ENCODE results near the gene MROH2B.

MROH2B gene

GRCh38 chr5:40973364-40974004, 97.7 kb downstream of the MROH2B start:
- Mint-ChIP-seq H3K4me3 (no peak overlapping the region), H3K27ac (no peak overlapping the region), H3K9me3 (no peaks in the 10 kb centered on the region), H3K4me1 (ENCODE audit: low read depth) (no peaks in the 10 kb centered on the region), H3K36me3 (ENCODE audit: low read depth) (no peaks in the 10 kb centered on the region), H3K27me3 (ENCODE audit: low read depth) (no peaks in the 10 kb centered on the region)
- no peak for DNase-seq (ENCODE audit: low spot score)

GRCh38 chr5:40972434-40972833, 98.7 kb downstream of the MROH2B start:
- Mint-ChIP-seq H3K9me3 (no peaks in the 10 kb centered on the region), H3K4me1 (ENCODE audit: low read depth) (no peaks in the 10 kb centered on the region), H3K27ac (no peak overlapping the region), H3K27me3 (ENCODE audit: low read depth) (no peaks in the 10 kb centered on the region), H3K4me3 (no peak overlapping the region), H3K36me3 (ENCODE audit: low read depth) (no peaks in the 10 kb centered on the region)
- no peak for DNase-seq (ENCODE audit: low spot score)

- no peaks in the 10 kb centered on the region for H3K36me3 Mint-ChIP-seq (ENCODE audit: low read depth)
- H3K4me1 Mint-ChIP-seq (ENCODE audit: low read depth) = no peaks in the 10 kb centered on the region
- no peak for DNase-seq (ENCODE audit: low spot score)
- H3K27me3 Mint-ChIP-seq (ENCODE audit: low read depth) = no peaks in the 10 kb centered on the region
- no peaks in the 10 kb centered on the region for H3K9me3 Mint-ChIP-seq
- no peak overlapping the region for H3K27ac Mint-ChIP-seq
- no peak overlapping the region for H3K4me3 Mint-ChIP-seq
Measured at GRCh38 chr5:40962207-40962955, 108.8 kb downstream of the MROH2B start.

- Mint-ChIP-seq H3K4me3 (no peak overlapping the region), H3K27me3 (ENCODE audit: low read depth) (no peaks in the 10 kb centered on the region), H3K9me3 (no peaks in the 10 kb centered on the region), H3K36me3 (ENCODE audit: low read depth) (no peaks in the 10 kb centered on the region), H3K27ac (no peak overlapping the region), H3K4me1 (ENCODE audit: low read depth) (no peaks in the 10 kb centered on the region)
- no peak for DNase-seq (ENCODE audit: low spot score)
Measured at GRCh38 chr5:40960037-40960436, 111.1 kb downstream of the MROH2B start.

DNA sequence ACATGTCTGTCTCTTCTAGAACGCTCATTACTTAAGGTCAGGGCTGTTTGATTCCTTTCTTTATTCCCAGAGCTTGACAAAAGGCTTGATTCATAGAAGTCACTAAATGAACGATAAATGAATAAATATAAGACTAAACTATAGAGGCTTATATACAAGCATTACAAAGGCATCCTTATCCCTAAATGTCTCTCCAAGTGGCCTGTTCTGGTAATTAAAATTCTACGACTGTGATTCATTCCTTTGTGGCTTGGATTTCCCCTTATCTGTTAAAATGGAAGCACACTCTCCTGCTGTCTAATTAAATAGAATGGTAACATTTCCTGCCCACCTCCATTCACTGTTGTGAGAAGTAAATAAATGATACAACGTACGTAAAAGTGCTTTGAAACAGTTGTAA, 112.3 kb downstream of the MROH2B start:
- H3K4me1 Mint-ChIP-seq (ENCODE audit: low read depth) = no peaks in the 10 kb centered on the region
- H3K9me3 Mint-ChIP-seq = no peaks in the 10 kb centered on the region
- H3K36me3 Mint-ChIP-seq (ENCODE audit: low read depth) = no peaks in the 10 kb centered on the region
- no peak for DNase-seq (ENCODE audit: low spot score)
- no peaks in the 10 kb centered on the region for H3K27me3 Mint-ChIP-seq (ENCODE audit: low read depth)
- no peak overlapping the region for H3K4me3 Mint-ChIP-seq
- H3K27ac Mint-ChIP-seq = no peak overlapping the region

DNA sequence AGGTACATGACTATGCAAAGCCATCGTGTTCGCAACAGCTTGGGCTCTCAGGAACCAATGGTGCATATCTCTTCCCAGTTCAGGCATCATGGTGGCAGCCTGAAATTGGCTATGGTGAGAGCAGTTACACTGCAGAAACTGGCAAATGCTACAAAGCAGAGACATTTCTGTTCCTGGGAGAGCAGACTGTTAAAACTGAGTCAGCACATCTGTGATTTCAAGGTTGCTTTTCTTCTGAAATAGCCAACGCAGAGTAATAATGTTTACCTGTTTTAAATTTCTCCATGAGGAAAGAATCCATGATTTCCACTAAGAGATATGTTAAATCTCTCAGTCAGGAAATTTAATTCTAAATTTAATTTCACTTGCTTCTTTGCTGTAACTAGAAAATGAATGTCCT, 114.1 kb downstream of the MROH2B start:
- H3K4me3 Mint-ChIP-seq = no peak overlapping the region
- no peak overlapping the region for H3K27ac Mint-ChIP-seq
- no peak for DNase-seq (ENCODE audit: low spot score)
- no peaks in the 10 kb centered on the region for H3K9me3 Mint-ChIP-seq
- no peaks in the 10 kb centered on the region for H3K36me3 Mint-ChIP-seq (ENCODE audit: low read depth)
- H3K4me1 Mint-ChIP-seq (ENCODE audit: low read depth) = no peaks in the 10 kb centered on the region
- no peaks in the 10 kb centered on the region for H3K27me3 Mint-ChIP-seq (ENCODE audit: low read depth)

DNA sequence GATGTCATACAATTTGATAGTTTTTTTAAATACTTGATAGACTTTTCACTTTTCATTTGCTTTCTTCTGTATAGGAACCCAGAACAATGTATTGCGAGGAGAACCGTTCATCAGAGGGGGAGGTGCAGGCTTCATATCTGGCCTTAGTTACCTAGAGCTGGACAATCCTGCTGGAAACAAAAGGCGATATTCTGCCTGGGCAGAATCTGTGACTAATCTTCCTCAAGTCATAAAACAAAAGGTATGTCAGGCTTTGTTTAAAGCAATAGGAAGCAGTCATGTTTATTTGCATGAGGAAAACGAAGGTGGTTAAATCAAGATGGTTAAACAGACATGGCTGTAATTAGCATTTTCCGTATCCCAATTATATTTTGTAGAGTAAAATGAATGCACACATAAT, 115.8 kb downstream of the MROH2B start:
- Mint-ChIP-seq H3K36me3 (ENCODE audit: low read depth) (no peaks in the 10 kb centered on the region), H3K4me1 (ENCODE audit: low read depth) (no peaks in the 10 kb centered on the region), H3K27ac (no peak overlapping the region), H3K27me3 (ENCODE audit: low read depth) (no peaks in the 10 kb centered on the region), H3K9me3 (no peaks in the 10 kb centered on the region), H3K4me3 (no peak overlapping the region)
- no peak for DNase-seq (ENCODE audit: low spot score)

Data from T-helper 2 cell treated with Interferon-gamma antibody and Interleukin-4, amounts not matched to agents 5 μg/mL and 100 μg/mL, for 36 hours (primary cell).